ENCODE measurements around the gene CIROP.

Gene CIROP

DNA sequence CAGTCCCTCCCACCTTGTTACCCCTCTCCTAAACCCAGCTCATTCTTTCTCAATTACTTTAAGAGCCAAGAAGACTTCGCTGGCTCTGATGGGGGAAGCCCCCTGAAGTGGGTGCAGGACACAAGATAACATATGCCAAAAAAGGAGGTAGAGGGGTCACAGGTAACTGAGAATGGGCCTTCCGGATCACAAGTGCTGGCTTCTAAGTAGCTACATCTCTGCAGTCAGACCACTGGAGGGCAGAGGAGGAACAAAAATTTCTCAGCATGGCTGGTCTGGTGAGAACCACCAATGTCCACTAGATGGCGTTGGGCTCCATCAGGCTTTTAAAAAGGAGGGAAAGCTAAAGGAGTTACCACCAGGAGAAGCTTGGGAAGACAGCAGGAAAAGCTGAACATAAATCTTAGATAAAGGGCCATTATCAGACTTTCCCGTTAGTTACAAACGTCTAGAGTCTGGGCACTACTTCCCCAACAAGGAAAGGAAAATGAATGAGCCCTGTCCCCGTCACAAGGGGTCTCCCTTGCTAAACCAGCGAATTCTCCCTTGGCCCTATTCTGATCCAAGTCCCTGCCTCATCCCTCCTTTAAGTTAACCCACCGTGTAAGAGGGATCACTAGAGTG is 35.9 kb downstream of the CIROP start:
- DNase-seq (ENCODE audit: low read depth in 1 of 2, low spot score in 1 of 2), result peak; percentile 30 to 42

DNA sequence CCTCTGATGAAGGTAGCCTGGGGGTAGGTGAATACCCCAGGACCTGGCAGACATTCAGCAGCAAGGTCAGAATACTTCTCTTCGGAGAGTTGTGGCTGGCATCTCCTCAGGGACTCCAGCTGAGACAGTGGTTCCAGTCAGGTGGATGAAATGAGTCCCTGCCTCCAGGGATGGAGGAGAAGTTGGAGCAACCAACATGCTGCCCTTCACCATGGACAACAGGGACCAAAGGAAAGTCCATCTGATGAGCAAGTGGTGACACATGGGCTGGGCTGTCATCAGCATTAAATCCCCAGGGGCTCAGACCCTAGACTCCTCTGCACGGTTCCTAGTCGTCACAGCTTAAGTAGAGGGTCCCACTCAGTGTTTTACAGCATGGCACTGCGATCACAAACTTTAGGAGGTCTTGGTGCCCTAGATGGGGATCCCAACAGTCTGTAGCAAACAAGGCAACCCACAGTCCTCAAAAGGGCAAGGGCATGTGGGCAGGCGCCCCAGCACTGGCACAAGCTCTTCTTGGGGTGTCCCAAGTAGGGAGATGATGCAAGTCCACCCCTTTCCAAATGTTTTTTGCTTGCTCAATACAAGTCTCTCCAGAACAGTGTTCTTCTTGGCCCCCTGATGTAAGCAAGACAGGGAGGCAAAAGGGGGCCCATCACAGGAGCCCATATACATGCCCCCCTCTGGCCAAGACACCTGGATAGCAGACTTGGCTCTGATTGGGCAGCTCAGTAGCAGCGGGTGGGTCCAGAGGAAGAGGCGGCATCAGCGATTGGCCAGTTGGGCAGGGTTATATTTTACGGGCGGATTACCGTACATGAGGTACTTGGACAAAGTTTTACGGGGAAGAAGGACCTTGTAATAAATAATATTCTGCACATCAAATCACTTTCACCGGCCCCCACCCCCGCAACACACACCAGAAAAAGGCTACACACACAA is 36.7 kb downstream of the CIROP start:
- no peak for DNase-seq (ENCODE audit: low read depth in 1 of 2, low spot score in 1 of 2)

DNA sequence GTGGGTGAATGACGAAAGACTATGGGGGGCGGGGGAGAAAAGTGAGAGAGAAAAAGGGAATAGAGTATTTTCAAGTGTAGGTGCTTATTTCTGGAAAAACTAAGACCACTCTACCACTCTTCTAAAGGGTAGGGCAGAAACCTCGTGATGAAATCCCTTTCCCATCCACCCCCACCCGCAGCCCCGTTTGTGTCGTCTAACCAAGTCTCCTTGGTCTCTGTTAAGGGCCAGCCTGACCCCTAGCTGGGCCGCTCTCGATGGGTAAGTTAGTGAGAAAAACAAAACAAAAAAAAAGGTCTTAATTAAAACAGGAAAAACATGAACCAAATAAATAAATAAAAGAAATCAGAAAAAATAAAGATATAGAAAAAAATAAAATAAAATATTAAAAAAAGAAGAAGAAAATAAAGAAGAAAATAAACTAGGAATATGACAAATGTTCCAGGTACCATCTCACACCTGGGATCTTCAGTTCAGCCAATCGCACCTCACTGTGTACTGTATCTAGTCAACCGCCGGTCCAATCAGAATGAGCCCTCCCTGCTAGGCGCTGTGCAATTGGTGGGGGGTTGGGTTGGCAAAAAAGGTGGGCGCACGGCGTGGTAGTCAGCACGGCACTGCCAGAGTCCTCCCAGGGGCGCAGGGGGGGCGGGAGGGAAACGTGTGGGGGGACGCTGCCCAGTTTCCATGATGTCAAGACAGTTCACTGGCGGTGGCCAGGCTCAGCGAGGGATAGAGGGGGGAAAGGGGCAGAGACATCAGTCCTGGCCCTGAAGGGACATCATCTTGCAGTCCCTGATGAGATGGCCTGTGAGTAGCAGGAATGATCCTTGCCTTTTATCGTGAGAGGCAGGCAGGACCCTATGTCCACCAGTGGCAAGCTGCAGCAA is 37.7 kb downstream of the CIROP start:
- DNase-seq (ENCODE audit: low read depth in 1 of 2, low spot score in 1 of 2), result no peak

DNA sequence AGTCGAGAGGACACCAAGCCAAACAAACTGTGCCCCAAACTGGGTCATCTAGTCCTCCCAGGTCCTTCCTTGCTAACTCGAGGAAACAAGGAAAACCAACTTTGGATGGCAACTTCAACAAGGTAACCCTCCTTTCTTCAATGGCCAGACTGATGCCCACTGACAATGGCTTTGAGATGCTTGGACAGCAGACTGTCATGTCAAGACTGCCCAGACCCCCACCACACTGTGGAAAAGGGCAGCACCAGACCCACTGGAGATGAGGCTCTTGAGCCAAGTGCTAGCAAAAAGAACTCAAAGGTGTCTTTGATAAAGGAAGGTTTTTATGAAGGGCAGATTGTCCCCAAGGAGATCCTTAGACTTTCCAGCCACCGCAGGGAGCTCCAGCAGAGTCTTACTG is 38.4 kb downstream of the CIROP start:
- no peak for DNase-seq (ENCODE audit: low read depth in 1 of 2, low spot score in 1 of 2)

DNA sequence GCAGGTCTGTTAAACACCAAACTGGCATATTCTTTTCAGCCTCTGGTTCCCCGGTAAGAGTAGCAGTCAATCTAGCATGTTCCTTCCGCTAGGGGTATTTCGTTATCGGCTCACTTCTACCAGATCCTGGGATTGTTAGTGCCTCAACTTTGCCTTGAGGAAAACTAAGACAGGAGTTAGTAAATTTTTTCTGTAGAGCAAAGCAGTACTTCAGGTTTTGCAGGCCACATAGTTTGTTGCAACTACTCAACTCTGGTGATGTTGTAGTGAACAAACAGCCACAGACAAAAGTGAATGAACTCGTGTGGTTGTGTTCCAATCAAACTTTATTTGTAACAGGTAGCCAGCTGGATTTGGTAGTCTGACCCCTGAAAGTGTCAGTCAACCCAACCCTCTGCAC is 41.2 kb downstream of the CIROP start:
- no peak for DNase-seq (ENCODE audit: low read depth in 1 of 2, low spot score in 1 of 2)

DNA sequence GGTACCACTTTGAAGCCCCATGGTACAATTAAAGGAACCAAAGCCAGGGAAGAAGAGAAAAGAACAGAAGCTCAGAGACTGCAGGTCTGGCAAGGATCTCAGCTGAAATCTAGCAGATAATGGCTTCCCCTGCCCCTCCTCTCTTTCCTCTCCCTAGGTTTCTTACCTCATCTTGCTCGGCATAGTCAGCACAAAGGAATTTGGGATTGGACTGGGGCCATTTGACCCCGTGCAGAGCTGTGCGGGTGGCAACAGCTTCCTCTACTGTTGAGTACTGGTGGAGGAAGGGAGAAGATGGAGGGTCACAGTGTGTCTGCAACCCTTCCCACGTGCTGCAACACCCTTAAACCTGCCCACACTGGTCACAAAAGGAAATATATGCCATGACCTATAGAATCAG is 42.8 kb downstream of the CIROP start:
- DNase-seq (ENCODE audit: low read depth in 1 of 2, low spot score in 1 of 2), result no peak

DNA sequence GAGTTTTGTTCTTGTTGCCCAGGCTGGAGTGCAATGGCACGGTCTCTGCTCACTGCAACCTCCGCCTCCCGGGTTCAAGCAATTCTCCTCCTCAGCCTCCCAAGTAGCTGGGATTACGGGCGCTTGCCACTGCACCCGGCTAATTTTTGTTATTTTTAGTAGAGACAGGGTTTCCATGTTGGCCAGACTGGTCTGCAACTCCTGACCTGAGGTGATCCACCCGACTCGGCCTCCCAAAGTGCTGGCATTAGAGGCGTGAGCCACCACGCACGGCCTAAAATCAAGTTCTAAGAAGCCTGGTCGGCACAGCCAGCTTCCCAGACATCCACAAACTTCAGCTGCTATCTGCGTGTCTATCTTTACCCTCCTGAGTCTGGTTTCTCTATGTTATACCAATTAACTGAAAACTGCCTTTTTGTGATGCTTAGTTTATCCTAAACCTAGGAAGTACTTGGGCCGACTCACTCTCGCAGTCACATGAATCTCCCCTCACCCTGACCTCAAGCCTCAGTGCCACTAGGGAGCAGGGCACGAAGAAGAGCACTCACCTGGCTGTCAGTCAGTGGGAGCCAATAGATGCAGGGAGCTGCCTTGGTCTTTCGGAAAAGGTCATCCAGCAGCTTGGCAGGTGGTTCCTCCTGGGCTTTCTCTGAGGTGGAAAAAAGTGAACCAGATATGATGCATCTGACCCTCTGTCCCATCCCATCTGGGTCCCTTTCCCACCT is 44.1 kb downstream of the CIROP start:
- no peak for DNase-seq (ENCODE audit: low read depth in 1 of 2, low spot score in 1 of 2)

DNA sequence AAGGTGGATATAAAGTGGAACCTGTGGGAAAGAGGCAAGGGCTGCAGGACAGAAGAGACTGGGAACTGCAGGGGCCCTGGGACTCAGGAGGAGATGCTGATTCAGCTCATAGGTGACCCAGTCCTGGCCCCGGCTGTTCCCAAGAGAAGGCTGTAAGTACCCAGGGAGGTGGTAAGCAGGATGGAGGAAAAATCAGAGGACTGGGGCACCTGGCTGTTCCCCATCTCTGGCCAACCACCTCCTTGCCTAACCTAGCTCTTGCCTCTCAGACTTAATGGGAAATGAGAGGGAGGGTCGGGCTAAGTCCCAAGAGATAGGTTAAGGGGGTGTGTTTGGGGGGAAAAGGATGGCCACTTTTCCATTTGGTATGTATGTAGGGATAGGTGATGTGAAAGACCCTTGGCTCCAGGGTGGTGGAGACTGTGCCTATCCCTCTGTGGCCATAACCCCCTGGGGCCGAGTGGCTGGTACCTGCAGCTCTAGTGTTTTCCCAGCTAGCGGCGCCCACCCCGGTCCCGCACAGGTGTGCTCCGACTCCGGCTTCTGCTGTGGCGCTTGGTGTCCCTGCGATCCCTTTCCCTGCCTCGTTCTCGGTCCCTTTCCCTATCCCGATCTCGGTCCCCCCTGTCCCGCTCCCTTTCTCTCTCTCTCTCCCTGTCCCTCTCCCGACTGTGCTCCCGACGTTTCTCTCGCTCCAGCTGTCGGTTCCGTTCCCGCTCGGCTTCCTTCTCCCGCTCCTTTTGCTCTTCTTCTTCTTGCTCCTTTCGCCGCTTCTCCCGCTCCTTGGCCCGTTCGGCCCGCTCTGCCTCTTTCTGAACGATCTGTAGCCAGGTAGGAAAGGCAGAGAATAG is 45.9 kb downstream of the CIROP start:
- no peak for DNase-seq (ENCODE audit: low read depth in 1 of 2, low spot score in 1 of 2)

DNA sequence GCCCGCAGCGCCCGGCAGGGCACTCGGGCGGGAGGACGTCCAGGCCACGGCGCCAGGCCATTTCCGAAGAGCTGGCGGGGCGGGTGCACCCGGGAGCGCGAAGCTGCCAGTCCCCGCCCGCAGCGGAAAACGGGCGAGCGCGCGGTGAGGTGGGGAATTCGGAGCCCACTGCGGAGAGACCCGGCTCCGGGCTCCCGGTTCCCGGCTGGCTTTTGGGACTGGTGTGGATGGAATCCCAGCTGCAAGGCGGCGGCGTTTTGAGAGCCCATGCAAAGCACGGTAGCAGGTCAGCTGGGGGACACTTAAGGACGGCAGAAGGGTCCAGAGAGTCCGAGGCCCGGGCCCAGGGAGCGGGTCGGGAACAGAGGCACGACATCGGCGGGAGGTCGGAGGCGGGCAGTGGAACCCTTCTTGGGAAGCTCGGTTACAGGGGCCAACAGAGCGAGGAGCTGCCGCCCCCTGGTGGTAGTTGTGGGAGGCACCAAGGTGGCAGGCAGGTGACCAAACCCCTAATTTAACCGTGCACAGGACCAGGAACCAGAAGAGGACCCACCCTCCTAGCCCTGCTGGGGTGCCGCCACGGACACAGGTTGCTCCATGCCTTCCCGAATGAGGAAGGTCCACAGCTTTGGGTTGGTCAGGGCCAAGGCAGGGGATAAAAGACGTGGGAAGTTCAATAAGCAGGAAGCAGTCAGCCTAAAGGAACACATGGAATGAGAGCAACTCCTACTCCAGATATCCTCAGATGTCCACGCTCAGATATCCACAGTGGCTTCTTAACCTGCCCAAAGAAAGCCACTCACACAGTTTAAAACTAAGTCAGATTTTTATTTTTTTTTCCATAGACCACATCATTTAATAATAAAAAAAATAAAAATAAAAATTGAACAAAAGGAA is 46.8 kb downstream of the CIROP start:
- DNase-seq (ENCODE audit: low read depth in 1 of 2, low spot score in 1 of 2), result peak; percentile 77 to 79

DNA sequence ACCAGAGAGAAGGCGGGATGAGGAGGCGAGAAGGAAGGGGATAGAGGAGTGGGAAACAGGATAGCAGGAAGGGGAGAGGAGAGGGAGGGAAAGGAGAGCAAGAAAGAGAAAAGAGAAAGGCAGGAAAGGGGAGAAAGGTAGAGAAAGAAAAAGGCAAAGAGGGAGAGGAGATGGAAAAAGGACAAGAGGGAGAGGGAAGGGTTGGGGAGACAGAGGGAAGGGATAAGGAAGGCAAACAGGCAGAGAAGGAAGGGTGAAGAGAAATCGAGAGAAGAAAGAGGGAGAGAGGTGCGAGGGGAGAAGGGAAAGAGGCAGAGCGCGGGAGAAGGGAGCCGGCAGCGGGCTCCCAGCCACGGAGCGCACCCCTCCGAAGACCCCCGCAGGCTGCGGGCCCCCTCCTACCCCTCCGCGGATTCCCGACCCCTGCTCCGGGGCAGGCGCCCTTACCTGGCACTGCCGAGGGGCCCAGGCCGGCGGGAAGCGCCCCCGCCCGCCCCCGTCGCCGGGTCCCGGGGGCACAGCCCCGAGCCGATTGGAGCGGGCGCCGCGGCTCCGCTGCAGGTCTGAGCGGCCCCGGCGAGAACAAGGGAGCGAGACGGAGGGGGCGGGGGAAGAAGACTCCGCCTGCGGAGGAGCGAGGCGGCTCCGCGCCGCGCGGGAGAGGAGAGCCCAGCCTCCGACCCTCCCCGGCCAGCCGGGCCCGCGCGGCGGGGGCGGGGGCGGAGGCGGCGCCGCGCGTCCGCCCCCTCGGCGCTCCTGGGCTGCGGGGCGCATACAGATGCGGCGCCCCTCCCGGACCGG is 47.6 kb downstream of the CIROP start, which contains the start of gene CDH24:
Gene CDH24, minus strand, starts transcription at position 565 of the 801 bp plus-strand sequence. CDS start 1,787 bp downstream, outside the sequence.
- DNase-seq (ENCODE audit: low read depth in 1 of 2, low spot score in 1 of 2), result peak; percentile 42 to 48

DNA sequence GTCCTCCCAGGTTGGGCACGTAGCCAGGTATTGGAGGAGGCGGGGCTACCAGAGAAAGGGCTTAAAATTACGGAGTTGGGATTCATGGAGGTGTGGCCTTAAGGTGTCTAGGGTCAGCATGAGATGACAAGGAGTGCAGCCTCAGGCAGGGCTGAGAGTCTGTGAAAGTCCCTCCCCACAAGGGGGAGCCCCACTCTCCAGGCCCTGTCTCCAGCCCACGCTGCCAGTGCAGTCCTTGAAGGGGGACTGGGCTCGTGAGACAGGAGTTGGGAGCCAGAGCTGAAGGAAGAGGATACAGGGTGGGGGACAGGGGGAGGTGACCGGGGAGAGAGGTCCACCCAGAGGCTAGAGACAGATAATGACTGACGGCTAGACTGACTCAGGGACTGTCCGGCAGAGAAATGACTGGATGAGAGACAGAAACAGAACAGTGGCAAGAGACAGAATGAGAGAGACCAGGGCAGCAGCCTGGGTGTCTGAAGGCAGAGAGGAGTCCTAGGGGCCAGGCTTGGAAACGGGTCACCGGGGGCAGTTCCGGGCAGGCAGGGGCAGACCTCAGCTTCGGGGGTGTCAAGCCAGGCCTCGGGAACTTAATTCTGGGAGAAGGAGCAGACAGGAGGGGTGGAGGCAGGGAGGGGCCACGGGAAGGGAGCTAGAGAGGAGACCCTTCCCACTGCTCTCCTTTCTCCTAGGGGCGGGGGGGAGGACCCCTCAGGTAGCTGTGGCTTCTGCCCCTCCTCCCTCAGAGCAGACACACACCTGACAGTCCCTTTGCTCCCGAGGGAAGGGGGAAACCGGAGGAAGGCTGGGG is 48.4 kb downstream of the CIROP start:
- peak; percentile 42 to 47 for DNase-seq (ENCODE audit: low read depth in 1 of 2, low spot score in 1 of 2)

DNA sequence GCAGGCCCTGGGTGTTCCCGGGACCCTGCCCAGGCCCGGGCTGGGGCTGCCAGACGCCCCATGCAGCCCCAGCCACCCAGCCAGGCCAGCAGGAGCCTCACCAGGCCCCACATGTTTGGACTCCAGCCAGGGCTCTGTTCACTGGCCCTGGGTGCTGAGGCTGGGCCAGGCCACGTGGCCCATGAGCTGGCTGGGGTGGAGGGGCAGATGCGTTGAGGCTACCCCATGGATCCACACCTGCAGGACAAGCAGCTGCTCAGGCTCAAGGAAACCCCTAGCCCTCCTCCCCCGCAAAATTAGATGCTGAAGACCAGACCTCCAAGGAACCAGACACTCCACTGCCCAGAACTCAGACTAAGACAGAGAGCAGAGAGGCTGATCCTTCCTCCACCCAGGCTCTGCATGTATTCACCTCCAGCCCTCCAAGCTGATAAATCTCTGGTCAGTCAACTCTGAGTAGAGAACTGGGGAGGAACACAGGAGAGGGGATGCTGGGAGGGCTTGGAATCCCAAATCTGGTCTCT is 49.1 kb downstream of the CIROP start:
- DNase-seq (ENCODE audit: low read depth in 1 of 2, low spot score in 1 of 2), result no peak

DNA sequence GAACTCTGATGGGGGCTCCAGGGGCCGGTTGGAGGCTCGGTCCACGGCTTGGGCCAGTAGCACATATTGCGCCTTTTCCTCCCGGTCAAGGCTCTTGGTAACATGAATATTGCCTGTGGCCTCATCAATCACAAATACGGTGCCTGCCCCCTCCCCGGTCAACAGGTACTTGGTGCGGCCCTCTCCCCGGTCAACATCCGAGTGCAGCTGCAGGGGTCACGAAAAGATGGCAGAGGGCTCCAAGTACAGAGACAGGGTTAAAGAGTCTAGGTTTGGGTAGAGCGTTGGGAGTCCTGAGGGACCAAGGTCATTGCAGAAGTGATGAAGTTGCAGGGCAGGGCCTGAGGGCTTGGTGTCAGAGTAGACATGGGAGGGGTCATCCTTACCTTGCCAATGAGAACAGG is 49.6 kb downstream of the CIROP start:
- no peak for DNase-seq (ENCODE audit: low read depth in 1 of 2, low spot score in 1 of 2)

DNA sequence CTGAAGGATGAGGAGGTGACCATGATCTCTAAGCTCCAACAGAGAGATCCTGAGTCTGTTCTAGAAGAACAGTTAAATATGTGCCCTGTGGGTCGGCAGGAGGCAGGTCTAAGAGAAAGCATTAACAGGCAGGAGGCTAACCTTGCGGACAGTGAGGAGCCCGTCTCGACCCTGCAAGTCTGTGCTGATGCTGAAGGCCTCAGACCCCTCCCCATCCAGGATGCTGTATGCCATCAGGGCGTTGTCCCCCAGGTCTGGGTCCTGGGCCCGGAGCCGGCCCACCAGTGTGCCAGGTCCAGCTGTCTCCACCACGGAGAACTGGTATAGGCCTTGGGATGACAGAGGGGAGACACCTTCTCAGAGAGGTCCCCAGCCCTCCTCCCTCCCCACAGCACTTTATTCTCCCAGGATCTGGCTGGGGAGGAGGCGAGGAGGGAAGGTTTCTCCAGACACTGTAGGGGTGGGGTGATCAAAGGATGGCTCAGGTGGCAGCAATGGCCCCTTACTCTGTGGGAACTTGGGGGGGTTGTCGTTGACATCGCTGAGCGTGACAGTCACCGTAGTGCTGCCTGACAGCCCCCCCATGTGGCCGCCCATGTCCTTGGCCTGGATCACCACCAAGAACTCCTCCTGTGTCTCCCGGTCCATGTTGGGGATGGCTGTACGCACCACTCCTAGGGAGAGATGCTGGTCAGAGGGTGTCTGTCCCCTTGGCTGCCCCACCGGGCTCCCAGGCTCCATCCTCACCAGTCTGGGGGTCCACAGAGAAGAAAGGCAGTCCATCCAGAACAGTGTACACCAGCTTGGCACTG is 50.6 kb downstream of the CIROP start:
- no peak for DNase-seq (ENCODE audit: low read depth in 1 of 2, low spot score in 1 of 2)

DNA sequence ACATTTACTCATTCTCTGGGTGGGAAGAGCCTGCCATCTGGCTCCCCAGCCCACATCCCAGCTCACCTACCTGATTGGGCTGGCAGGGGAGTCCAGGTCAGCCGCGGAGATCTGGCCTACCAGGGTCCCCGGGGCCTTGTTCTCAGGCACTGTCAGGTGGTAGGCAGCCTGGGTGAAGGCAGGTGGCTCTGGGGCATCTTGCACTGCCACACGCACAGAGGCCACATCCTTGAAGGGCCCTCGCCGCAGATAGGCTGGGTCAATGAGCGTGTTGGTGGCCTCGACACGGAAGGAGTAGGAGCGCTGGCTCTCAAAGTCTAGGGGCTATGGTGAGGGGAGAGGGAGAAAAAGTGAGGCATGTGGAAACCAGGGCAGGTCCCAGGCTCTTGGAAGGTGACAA is 51.4 kb downstream of the CIROP start:
- no peak for DNase-seq (ENCODE audit: low read depth in 1 of 2, low spot score in 1 of 2)

DNA sequence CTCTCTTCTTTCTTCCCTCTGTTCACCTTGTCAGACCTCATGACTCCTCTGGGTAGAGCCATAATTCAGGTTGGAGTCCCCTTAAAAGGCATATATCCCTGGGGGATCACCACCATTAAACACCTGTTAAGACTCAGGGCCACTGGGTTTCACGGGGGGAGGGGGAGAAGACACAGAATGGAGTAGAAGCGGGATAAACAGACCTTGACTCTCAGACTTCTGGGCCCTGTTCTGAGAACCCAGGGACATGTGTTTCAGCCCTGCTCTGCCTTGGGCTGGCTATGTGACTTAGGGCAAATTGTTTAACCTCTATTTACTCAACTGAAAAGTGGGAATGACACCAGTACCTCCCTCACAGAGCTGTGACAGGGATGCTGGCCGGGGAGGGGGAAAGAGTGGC is 52.1 kb downstream of the CIROP start:
- DNase-seq (ENCODE audit: low read depth in 1 of 2, low spot score in 1 of 2), result no peak
